ENCODE results near the gene RAB12. TPM values are rescaled to one million over a fixed set of nuclear protein-coding genes. Genes with fewer than 3 reads are reported as not detected.

The RAB12 gene
- total RNA-seq, 2 experiments from 2014 or later: 20.1 to 20.3 TPM

DNA sequence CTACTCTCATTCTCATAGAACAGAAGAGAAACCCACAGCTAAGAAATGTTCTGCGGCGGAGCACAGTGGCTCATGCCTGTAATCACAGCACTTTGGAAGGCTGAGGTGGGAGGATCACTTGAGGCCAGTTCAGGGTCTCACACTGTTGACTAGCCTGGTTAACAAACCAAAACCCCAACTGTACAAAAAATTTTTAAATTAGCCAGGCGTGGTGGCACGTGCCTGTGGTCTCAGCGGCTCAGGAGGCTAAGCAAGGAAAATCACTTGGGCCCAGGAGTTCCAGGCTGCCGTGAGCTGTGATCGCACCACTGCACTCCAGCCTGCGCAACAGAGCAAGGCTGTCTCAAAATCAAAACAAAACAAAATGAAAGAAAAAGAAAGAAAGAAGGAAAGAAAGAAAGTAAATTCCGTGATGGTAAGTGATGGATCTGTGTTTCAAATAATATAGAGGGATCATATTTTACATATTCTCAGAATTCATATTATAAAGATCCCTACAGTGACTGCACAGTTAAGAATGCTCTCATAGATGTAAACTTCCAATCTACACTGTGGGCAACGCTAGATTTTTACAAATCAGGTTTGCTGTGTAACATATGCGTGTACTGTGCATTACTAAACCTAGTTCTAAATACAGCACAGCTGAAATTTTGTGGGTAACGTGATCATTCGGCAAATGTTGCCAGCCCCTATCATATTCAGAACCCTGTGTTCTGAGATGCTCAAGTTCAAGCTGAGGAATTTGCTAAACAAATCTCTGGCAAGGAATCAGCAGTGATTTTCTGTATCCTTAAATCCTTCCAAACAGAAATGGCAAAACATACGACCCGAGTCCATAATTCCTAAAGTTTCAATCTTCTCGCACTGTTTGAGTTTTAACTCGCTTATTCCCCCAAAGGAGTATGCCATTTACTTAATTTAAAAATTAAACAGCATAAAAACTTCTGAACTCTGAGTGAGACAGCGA, 1.2 kb upstream of the RAB12 start:
- no peaks in the 10 kb centered on the region for H3K27me3 ChIP-seq (ENCODE audit: control insufficient read depth in 1 of 2, insufficient read depth in 2 of 2, low read length in 2 of 2)
- no peaks in the 10 kb centered on the region for H3K9me3 ChIP-seq (ENCODE audit: control insufficient read depth in 1 of 2, insufficient read depth in 1 of 2, low read length in 2 of 2)
- Mint-ChIP-seq H3K4me3 (peak overlapping the region; percentile 92), H3K27ac (peak overlapping the region; percentile 87), H3K36me3 (ENCODE audit: low read depth) (peaks cover 20% of the 10 kb centered on the region), H3K9me3 (no peaks in the 10 kb centered on the region), H3K4me1 (ENCODE audit: low read depth) (peaks cover 52% of the 10 kb centered on the region), H3K27me3 (peaks cover 13% of the 10 kb centered on the region)
- H3K27ac ChIP-seq (ENCODE audit: low read depth in 1 of 2, low read length in 2 of 2): peak overlapping the region in 1 of 2 donors; percentile 71
- DNase-seq (no peak), ATAC-seq (ENCODE audit: poor library complexity) (no peak)
- no peaks in the 10 kb centered on the region for H3K36me3 ChIP-seq (ENCODE audit: insufficient read depth, low read length)
- peaks cover 36% of the 10 kb centered on the region for H3K4me1 ChIP-seq (ENCODE audit: insufficient read depth, low read length)
- ChIA-PET POLR2A (interaction anchor here (0.9 to 1.8 kb wide), 3 partner anchors 97 to 1307 kb away, joined by 3 to 9 read pairs (median 4); partner anchors contain the start of gene VAPA), CTCF (interaction anchor here (1.5 kb wide), 1 partner anchor 1306 kb away, joined by 8 read pairs; the partner anchor contains the start of gene VAPA)
- H3K4me3 ChIP-seq (ENCODE audit: low read length): peak overlapping the region; percentile 65
- intact Hi-C loops (cut with DNase I, micrococcal nuclease): loop anchor here in 1 of 2 experiments (2.0 to 5.0 kb wide), 5 partner anchors 89 to 1919 kb away; partner anchors contain the start of genes MTCL1, NAPG and PTPRM
- TF ChIP-seq, protein P1, sequence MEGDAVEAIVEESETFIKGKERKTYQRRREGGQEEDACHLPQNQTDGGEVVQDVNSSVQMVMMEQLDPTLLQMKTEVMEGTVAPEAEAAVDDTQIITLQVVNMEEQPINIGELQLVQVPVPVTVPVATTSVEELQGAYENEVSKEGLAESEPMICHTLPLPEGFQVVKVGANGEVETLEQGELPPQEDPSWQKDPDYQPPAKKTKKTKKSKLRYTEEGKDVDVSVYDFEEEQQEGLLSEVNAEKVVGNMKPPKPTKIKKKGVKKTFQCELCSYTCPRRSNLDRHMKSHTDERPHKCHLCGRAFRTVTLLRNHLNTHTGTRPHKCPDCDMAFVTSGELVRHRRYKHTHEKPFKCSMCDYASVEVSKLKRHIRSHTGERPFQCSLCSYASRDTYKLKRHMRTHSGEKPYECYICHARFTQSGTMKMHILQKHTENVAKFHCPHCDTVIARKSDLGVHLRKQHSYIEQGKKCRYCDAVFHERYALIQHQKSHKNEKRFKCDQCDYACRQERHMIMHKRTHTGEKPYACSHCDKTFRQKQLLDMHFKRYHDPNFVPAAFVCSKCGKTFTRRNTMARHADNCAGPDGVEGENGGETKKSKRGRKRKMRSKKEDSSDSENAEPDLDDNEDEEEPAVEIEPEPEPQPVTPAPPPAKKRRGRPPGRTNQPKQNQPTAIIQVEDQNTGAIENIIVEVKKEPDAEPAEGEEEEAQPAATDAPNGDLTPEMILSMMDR (IDR thresholded peaks at IDR 0.05): no peak

DNA sequence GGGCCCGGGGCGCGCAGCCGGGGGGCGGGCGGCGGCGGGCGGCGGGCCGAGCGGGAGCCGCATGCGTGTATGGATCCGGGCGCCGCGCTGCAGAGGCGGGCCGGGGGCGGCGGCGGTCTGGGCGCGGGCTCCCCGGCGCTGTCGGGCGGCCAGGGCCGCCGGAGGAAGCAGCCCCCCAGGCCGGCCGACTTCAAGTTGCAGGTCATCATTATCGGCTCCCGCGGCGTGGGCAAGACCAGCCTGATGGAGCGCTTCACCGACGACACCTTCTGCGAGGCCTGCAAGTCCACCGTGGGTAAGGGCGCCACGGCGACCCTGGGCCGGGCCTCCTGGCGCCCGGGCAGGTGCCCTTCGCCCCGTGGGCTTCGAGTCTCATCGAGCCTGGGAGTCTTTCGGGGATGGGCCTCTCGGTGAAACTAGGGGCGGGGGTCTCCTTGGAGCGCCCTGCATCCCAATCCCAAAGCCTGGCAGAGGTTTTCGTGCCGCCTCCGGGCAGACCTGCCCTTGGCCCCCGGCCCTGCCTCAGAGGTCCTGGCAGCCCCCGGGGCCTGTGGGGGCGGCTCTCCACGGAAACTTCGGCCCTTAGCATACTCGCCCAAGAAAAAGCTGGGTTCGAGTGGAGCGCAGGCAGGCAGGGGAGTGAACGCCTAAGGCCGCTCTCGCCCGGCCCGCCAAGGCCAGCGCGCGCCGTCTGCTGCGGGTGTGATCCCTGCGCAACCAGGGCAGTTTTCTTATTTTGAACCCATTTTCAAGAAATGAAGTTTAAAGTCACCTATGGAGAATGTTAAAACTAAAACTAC, 622 bp downstream of the RAB12 start:
- Histone ChIP-seq H3K4me3 (ENCODE audit: low read length) (peak overlapping the region; percentile 92), H3K4me1 (ENCODE audit: insufficient read depth, low read length) (peaks cover 42% of the 10 kb centered on the region), H3K9me3 (ENCODE audit: control insufficient read depth in 1 of 2, insufficient read depth in 1 of 2, low read length in 2 of 2) (no peaks in the 10 kb centered on the region), H3K27ac (ENCODE audit: low read depth in 1 of 2, low read length in 2 of 2) (no peak overlapping the region), H3K27me3 (ENCODE audit: control insufficient read depth in 1 of 2, insufficient read depth in 2 of 2, low read length in 2 of 2) (no peaks in the 10 kb centered on the region), H3K36me3 (ENCODE audit: insufficient read depth, low read length) (no peaks in the 10 kb centered on the region)
- peaks cover 32% of the 10 kb centered on the region for H3K36me3 Mint-ChIP-seq (ENCODE audit: low read depth)
- H3K27me3 Mint-ChIP-seq: peaks cover 5% of the 10 kb centered on the region
- H3K4me3 Mint-ChIP-seq: peak overlapping the region; percentile 86
- ChIA-PET CTCF (interaction anchor here (0.9 to 1.5 kb wide), 6 partner anchors 9 to 1304 kb away, joined by 3 to 17 read pairs (median 6); partner anchors contain the start of gene VAPA), POLR2A (interaction anchor here (0.8 to 1.8 kb wide), 5 partner anchors 9 to 1304 kb away, joined by 3 to 9 read pairs (median 4); partner anchors contain the start of genes TWSG1 and VAPA)
- intact Hi-C loops (cut with DNase I, micrococcal nuclease): loop anchor here in 1 of 2 experiments (2.0 to 10.0 kb wide), 7 partner anchors 87 to 1917 kb away; partner anchors contain the start of genes MTCL1, NAPG, PTPRM and TWSG1
- ATAC-seq (ENCODE audit: poor library complexity) (no peak), DNase-seq (peak in 5 of 14 experiments; percentile 4 to 45 (median 13))
- peaks cover 60% of the 10 kb centered on the region for H3K4me1 Mint-ChIP-seq (ENCODE audit: low read depth)
- H3K9me3 Mint-ChIP-seq: no peaks in the 10 kb centered on the region
- TF ChIP-seq, protein P1 (IDR thresholded peaks at IDR 0.05): no peak
- H3K27ac Mint-ChIP-seq: peak overlapping the region; percentile 22

DNA sequence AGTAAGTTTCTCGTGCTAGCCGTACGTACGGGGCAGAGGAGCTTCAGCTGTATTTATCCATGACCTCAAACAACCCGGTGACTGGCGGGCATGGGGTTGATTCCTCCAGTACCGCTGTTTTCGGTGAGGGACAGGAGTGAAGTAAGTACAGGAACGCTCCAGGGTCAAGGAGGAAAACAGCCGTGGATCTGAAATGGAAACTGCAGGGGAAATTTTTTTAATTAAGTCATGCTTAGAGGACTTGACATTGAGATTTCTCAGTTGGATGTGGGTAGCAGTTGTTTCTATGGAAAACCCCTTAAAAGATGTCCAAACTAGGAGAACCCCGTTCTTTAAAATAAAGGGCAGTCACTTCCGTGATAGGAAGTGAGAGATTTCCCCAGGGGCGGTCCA, 1.2 kb downstream of the RAB12 start:
- H3K4me1 Mint-ChIP-seq (ENCODE audit: low read depth): peaks cover 66% of the 10 kb centered on the region
- H3K4me1 ChIP-seq (ENCODE audit: insufficient read depth, low read length): peaks cover 45% of the 10 kb centered on the region
- ChIA-PET CTCF (no interaction called here), POLR2A (no interaction called here)
- no peak for ATAC-seq (ENCODE audit: poor library complexity)
- peak overlapping the region; percentile 22 for H3K27ac Mint-ChIP-seq
- no peak overlapping the region for H3K27ac ChIP-seq (ENCODE audit: low read depth in 1 of 2, low read length in 2 of 2)
- TF ChIP-seq, protein P1 (IDR thresholded peaks at IDR 0.05): no peak
- no peaks in the 10 kb centered on the region for H3K9me3 ChIP-seq (ENCODE audit: control insufficient read depth in 1 of 2, insufficient read depth in 1 of 2, low read length in 2 of 2)
- peaks cover 5% of the 10 kb centered on the region for H3K27me3 Mint-ChIP-seq
- no peaks in the 10 kb centered on the region for H3K9me3 Mint-ChIP-seq
- intact Hi-C loops (cut with DNase I, micrococcal nuclease): loop anchor here in 1 of 2 experiments (10.0 kb wide), 2 partner anchors 724 to 1304 kb away; partner anchors contain the start of genes TWSG1 and VAPA
- H3K36me3 Mint-ChIP-seq (ENCODE audit: low read depth): peaks cover 35% of the 10 kb centered on the region
- peak in 2 of 14 experiments; percentile 60 to 65 for DNase-seq
- peak overlapping the region; percentile 86 for H3K4me3 Mint-ChIP-seq
- H3K36me3 ChIP-seq (ENCODE audit: insufficient read depth, low read length): no peaks in the 10 kb centered on the region
- H3K27me3 ChIP-seq (ENCODE audit: control insufficient read depth in 1 of 2, insufficient read depth in 2 of 2, low read length in 2 of 2): no peaks in the 10 kb centered on the region
- peak overlapping the region; percentile 92 for H3K4me3 ChIP-seq (ENCODE audit: low read length)
